Heart right ventricle (tissue), 16 donors: ENCODE results near the gene SCAMP4. TPM values are rescaled to one million over a fixed set of nuclear protein-coding genes. Genes with fewer than 3 reads are reported as not detected.
"Not testable (repeated sequence)": the region's sequence is repeated elsewhere in the genome, so short reads cannot be mapped to it uniquely, and the experiment has no call there.

ENCODE experiments used
- ATAC-seq, 8 donors: fragments of 200-7000 bp; cut with Tn5 transposase; one replicate each; pipeline ENCODE4 v1.9.1; 2020; ENCODE audit warnings: mild to moderate bottlenecking in 8 of 8, moderate library complexity in 8 of 8, moderate number of reproducible peaks in 1 of 8
- DNase-seq, 2 donors: peaks; one replicate each; pipeline ENCODE4 v3.0.0-alpha.2; 2020
- H3K27ac ChIP-seq, 10 donors: fragments of 200-600 bp; sonication (generic) in 2 of 10; one replicate each; pipeline versions ENCODE4 v1.5.0 to v1.8.0; 2020 to 2022; ENCODE audit warnings: mild to moderate bottlenecking in 3 of 10
- H3K27me3 ChIP-seq, 7 donors: fragments of 200-600 bp; one replicate each; pipeline ENCODE4 v1.8.0; 2021 to 2022; ENCODE audit warnings: mild to moderate bottlenecking in 2 of 7
- H3K36me3 ChIP-seq, 9 donors: fragments of 200-600 bp; sonication (generic) in 1 of 9; one replicate each; pipeline versions ENCODE4 v1.5.0 to v1.8.0; 2020 to 2022; ENCODE audit warnings: mild to moderate bottlenecking in 2 of 9
- H3K4me1 ChIP-seq, 9 donors: fragments of 200-600 bp; sonication (generic) in 1 of 9; one replicate each; pipeline versions ENCODE4 v1.5.0 to v1.8.0; 2020 to 2022; ENCODE audit warnings: mild to moderate bottlenecking in 4 of 9
- H3K4me3 ChIP-seq, 10 donors: fragments of 200-600 bp; sonication (generic) in 2 of 10; one replicate each; pipeline versions ENCODE4 v1.5.0 to v1.8.0; 2020 to 2022; ENCODE audit warnings: mild to moderate bottlenecking in 7 of 10, moderate library complexity in 2 of 10
- H3K9me3 ChIP-seq, 11 donors: fragments of 200-600 bp in 10 of 11; sonication (generic) in 2 of 11; one replicate each; pipeline versions ENCODE4 v1.5.0 to v1.8.0; 2013 to 2022; ENCODE audit warnings: mild to moderate bottlenecking in 2 of 11, control low read depth in 1 of 11, moderate library complexity in 1 of 11
- CTCF ChIP-seq, 9 donors: fragments of 200-600 bp; sonication (generic) in 2 of 9; IDR thresholded peaks; one replicate each; pipeline versions ENCODE4 v1.5.0 to v1.8.0; 2021 to 2022; ENCODE audit warnings: antibody characterized with exemption in 9 of 9, mild to moderate bottlenecking in 5 of 9, moderate library complexity in 1 of 9
- WGBS, 2 donors: extraction: QIAGEN DNeasy Blood & Tissue Kit; methylation state at CpG; one replicate each; pipeline ENCODE4 v1.1.7; 2013; ENCODE audit warnings: inconsistent platforms in 1 of 2; 5-methylcytosine and 5-hydroxymethylcytosine counted together
- intact Hi-C, 10 donors: fragments of 100-400 bp; cut with DNase I; formaldehyde crosslinking; loops; one replicate each; pipeline versions ENCODE4 v1.11.1 to v1.14.2; 2022
- polyA plus RNA-seq, 2 donors: library from polyadenylated mRNA; stranded (reverse); fragments of 200-250 nt; gene quantifications; one replicate each; pipeline ENCODE4 v1.2.3, GENCODE V29; 2013
- total RNA-seq, 10 donors: library from RNA; stranded (reverse); fragmentation: NEBNext Ultra II Directional in 3 of 10; extraction: Animal tissue kit (Norgen Biotek cat#: 25700) in 3 of 10; gene quantifications; one replicate each; pipeline versions ENCODE4 v1.2.1 to v1.2.4, GENCODE V29; 2021 to 2023
- donor health status: Arrhythmogenic right ventricular cardiomyopathy.
- donor health status: ischemic (EF 13 %, LVEDD 7.1; RV severe dilation, severe dysfunction).
- donor health status: healthy with polysubstance abuse.
- donor health status: DM: no; HTN: yes; CAD: no.
- donor health status: DM: no; HTN: no; CAD: no.
- donor health status: ischemic (EF 25% LVEDD 6.9; RV normal size, moderate dysfunction).
- donor health status: ischemic (EF 25% LVEDD 5.7; RV mildly dilated, moderate dysfunction).
- donor health status: healthy.
- donor health status: DM: yes; HTN: yes; CAD: no.
- donor health status: Ischemic cardiomyopathy.
- donor health status: ischemic (EF 35%, LVEDD 5.7; RV mildly dilated, moderate dysfunction).
- donor health status: nonischemic (EF 11% LVEDD 7.7; RV severe dilation, severe dysfunction).
- donor health status: DM: yes; HTN: yes; CAD: no.
- donor health status: PGD.
- donor health status: ischemic (EF 29% LVEDD 5.4; RV normal size, mild dysfunction).
- donor health status: nonischemic (EF 23%, LVEDD 6.1; RV moderate dilation, normal function).

SCAMP4 gene
- total and polyA plus RNA-seq, 12 donors = 11.7 to 24.2 (median 15.8) TPM

- Histone ChIP-seq H3K4me3 (peak overlapping the region; percentile 87 to 100 (median 96)), H3K9me3 (no peaks in the 10 kb centered on the region), H3K36me3 (peaks cover 0 to 19% (median 0%) of the 10 kb centered on the region in 9 donors), H3K4me1 (peaks cover 27 to 66% (median 53%) of the 10 kb centered on the region in 9 donors), H3K27me3 (no peaks in the 10 kb centered on the region), H3K27ac (peak overlapping the region; percentile 89 to 99 (median 96))
- peak in 2 of 8 donors; percentile 4 to 10 for ATAC-seq
- 0 to 1% methylated on average over 55 to 56 of the region's 56 CpGs for WGBS, 2 donors
- TF ChIP-seq CTCF (IDR thresholded peaks at IDR 0.05) = no peak
- DNase-seq = no peak
- intact Hi-C loops = no loop called here
These were observed 20.4 kb upstream of the SCAMP4 start for GRCh38 chr19:1884719-1885334.

- 25 to 28% methylated on average over 35 to 37 of the region's 46 CpGs for WGBS, 2 donors
These were observed 19.6 kb upstream of the SCAMP4 start, which contains the start of gene ABHD17A for GRCh38 chr19:1885398-1886119. TSS of gene ABHD17A (minus strand) at chr19:1885496. CDS start at chr19:1881566, 3,930 bp downstream.

GRCh38 chr19:1886360-1886759 lies 18.8 kb upstream of the SCAMP4 start:
- H3K4me3 ChIP-seq, H3K9me3 ChIP-seq, H3K36me3 ChIP-seq, intact Hi-C loops, ATAC-seq, DNase-seq, H3K27me3 ChIP-seq: not testable (repeated sequence)
- H3K4me1 ChIP-seq = peaks cover 20 to 54% (median 40%) of the 10 kb centered on the region in 9 donors
- 95% methylated on average over 15 of the region's 15 CpGs for WGBS, 2 donors
- peak overlapping the region in 4 of 10 donors; percentile 38 to 97 (median 68) for H3K27ac ChIP-seq

More at GRCh38 chr19:1885398-1886119, 19.6 kb upstream of the SCAMP4 start, which contains the start of gene ABHD17A:
- Histone ChIP-seq H3K4me3 (peak within 1 kb of the TSS; percentile 87 to 100 (median 96)), H3K4me1 (peaks cover 24 to 59% (median 46%) of the 10 kb centered on the region in 9 donors), H3K36me3 (peaks cover 0 to 12% (median 0%) of the 10 kb centered on the region in 9 donors), H3K27ac (peak within 1 kb of the TSS; percentile 89 to 99 (median 96))
- DNase-seq (peak; percentile 94 to 95), ATAC-seq (peak; percentile 89 to 96 (median 94))
- intact Hi-C loops, H3K27me3 ChIP-seq, H3K9me3 ChIP-seq: not testable (repeated sequence)

- ATAC-seq = no peak
- no peaks in the 10 kb centered on the region for H3K9me3 ChIP-seq
- WGBS, 2 donors = 88 to 90% methylated on average over 5 of the region's 5 CpGs
- no peak overlapping the region for H3K4me3 ChIP-seq
- H3K4me1 ChIP-seq = peaks cover 9 to 35% (median 22%) of the 10 kb centered on the region in 9 donors
- H3K27ac ChIP-seq = no peak overlapping the region
- H3K27me3 ChIP-seq = no peaks in the 10 kb centered on the region
- TF ChIP-seq CTCF (IDR thresholded peaks at IDR 0.05) = no peak
- H3K36me3 ChIP-seq = no peaks in the 10 kb centered on the region
- intact Hi-C loops = no loop called here
- no peak for DNase-seq
These were observed 16.8 kb upstream of the SCAMP4 start for GRCh38 chr19:1888385-1888784.

GRCh38 chr19:1889907-1890306 lies 15.3 kb upstream of the SCAMP4 start:
- DNase-seq = no peak
- Histone ChIP-seq H3K36me3 (no peaks in the 10 kb centered on the region), H3K4me3 (no peak overlapping the region), H3K9me3 (no peaks in the 10 kb centered on the region), H3K27me3 (no peaks in the 10 kb centered on the region), H3K27ac (no peak overlapping the region), H3K4me1 (peaks cover 0 to 26% (median 11%) of the 10 kb centered on the region in 9 donors)
- intact Hi-C loops = no loop called here
- no peak for TF ChIP-seq CTCF (IDR thresholded peaks at IDR 0.05)
- ATAC-seq = no peak
- 97 to 100% methylated on average over 1 of the region's 1 CpG for WGBS, 2 donors
